ENCODE measurements around the gene EQTN.

- no peak for TF ChIP-seq CTCF (conservative IDR thresholded peaks at IDR 0.05 in 1 of 2, IDR thresholded peaks at IDR 0.05 in 1 of 2; ENCODE audit: extremely low read depth in 1 of 2, insufficient read depth in 1 of 2, low read depth in 1 of 2, low read length in 2 of 2)
- no peak for TF ChIP-seq EZH2 (IDR thresholded peaks at IDR 0.05; ENCODE audit: borderline replicate concordance, low read length)
Observed at GRCh38 chr9:27293996-27294395, 3.0 kb downstream of the EQTN start.
